GM19328 (cell line): ENCODE measurements around the gene YJEFN3.

Experiments
- ATAC-seq: cut with Tn5 transposase; IDR thresholded peaks from one replicate; pipeline ENCODE4 v1.9.1; 2021; ENCODE audit warnings: mild to moderate bottlenecking, moderate library complexity; ENCODE audit not compliant: unreplicated experiment

YJEFN3 gene

DNA sequence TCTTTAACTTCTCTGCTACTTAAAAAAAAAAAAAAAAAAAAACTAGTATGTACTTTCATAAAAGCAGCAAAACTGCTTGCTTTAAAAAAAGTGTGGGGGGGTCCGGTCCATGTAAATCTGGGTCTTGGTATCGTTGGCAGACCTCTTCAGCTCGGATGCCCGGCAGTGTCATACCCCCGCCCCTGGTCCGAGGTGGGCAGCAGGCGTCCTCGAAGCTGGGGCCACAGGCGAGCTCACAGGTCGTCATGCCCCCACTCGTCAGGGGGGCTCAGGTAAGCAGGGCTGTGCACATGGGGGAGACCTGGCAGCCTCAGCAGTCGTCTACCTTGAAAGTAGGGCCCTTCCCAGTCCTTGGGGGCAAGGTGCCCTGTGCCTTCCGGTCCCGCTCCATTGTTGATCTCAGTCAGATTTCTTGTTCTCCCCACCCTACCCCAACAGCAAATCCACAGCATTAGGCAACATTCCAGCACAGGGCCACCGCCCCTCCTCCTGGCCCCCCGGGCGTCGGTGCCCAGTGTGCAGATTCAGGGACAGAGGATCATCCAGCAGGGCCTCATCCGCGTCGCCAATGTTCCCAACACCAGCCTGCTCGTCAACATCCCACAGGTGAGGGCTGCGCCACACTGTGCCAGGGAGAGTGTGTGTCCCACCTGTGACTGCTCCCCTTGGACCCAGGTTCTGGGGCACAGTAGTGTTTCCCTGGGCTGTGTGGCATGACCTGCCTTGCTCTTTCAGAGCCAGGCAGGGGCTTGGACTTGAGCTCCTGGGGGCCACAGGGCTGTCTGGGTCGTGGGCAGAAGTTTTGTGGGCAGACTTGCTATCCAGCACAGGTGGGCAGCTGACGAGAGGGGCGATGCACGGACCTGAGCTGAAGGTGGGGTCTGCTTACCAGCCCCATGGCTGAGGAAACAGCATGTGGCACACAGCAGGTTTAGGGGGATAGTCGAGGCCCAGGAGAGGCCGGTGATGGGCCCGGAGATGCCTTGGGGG, 32.8 kb upstream of the YJEFN3 start:
- ATAC-seq = no peak

DNA sequence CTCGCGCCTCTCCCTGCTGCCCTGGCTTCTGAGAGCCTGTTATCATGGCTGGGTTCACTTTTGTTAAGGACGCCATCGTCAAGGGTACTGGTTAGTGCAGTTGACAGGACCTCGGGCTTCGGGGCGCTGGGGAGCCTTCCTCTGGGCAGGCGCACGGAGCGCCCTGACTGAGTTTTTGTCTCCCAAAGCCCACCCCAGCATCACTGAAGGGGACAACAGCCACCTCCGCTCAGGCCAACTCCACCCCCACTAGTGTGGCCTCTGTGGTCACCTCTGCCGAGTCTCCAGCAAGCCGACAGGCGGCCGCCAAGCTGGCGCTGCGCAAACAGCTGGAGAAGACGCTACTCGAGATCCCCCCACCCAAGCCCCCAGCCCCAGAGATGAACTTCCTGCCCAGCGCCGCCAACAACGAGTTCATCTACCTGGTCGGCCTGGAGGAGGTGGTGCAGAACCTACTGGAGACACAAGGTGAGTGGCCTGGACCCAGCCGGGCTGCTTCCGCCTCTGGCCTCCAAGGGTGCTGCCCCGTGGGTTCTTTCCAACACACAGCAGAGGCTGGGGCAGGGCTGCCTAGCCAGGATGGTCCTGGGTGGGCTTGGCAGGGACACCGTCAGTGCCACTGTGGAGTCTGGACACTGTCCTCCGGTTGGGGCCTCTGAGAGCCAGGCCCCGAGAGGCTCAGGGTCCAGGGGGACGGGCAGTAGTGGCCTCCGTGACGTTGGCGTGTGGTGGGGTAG, 30.3 kb upstream of the YJEFN3 start:
- no peak for ATAC-seq

DNA sequence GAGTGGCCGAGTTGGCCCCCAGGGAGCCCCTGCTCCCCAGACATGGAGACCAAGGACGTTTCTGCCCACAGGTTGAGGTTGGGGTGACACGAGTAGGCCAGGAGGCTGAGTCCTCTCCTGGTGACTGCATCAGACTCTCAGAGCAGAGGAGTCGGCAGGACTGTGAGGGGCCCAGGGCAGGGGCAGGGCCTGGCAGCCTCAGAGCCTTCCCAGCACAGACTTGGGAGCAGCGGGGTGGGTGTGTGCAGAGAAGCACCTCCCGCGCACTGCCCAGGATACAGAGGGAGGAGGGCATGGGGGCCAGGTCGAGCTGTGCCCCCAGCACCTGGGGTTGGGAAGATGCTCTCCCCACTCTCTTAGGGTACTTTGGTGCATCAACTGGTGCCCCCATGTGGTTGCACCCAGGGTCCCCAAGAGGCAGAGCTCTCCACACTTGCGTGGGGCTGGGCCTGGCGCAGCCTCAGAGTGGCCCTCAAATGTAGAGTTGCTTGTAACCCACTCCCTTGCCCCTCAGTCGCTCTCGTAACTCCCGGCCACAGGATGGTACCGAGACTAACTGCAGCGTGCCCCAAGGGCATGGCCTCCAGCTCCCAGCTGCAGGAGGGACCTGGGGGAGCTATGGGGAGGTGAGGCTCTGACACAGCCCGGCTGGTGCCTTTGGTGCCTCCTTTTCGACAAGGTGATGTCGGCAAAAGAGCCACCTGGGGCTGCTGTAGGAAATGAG, 29.3 kb upstream of the YJEFN3 start:
- no peak for ATAC-seq

DNA sequence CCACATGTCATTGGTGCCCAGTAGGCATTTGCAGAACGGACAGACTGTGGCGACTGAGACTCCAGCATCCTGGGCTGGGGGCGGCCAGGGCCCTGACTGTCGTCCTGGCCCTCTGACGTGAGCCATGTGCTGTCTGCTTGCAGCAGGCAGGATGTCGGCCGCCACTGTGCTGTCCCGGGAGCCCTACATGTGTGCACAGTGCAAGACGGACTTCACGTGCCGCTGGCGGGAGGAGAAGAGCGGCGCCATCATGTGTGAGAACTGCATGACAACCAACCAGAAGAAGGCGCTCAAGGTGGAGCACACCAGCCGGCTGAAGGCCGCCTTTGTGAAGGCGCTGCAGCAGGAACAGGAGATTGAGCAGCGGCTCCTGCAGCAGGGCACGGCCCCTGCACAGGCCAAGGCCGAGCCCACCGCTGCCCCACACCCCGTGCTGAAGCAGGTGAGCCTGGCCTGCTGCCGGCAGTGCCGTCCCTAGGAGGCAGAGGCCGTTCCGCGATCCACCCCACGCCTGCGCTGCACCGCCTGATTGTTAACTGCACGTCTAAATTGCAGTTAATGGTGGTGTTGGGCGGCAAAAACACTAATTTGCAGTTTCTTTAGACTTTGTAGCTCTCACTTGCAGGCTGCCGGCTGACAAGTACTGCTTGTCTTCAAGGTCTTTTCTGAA, 27.6 kb upstream of the YJEFN3 start:
- ATAC-seq = no peak

DNA sequence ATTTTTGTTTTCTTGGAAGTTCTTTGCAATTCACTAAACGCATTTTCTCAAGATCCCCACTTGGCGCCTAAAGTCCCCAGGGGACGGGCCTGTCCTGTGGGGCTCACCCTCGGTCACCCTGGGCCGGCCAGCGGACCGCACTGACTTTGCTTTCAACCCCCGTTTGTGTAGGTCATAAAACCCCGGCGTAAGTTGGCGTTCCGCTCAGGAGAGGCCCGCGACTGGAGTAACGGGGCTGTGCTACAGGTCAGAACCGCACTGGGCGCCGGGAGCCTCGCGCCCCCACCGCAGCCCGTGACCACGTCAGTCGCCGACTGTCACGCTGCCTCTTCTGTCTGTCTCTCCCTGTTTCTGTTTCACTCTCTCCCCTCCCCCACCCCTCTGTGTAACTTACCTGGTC, 26.9 kb upstream of the YJEFN3 start:
- ATAC-seq = no peak

DNA sequence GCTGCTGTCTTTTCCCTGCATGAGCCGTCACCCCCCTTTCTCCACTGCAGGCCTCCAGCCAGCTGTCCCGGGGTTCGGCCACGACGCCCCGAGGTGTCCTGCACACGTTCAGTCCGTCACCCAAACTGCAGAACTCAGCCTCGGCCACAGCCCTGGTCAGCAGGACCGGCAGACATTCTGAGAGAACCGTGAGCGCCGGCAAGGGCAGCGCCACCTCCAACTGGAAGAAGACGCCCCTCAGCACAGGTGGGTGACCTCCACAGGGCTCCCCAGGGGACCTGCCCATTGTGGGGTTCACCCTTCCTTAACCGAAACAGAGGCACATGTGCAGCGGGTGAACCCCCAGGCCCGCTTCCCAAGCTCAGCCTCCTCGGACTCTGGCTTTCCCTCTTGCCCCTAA, 26.4 kb upstream of the YJEFN3 start:
- ATAC-seq = no peak

DNA sequence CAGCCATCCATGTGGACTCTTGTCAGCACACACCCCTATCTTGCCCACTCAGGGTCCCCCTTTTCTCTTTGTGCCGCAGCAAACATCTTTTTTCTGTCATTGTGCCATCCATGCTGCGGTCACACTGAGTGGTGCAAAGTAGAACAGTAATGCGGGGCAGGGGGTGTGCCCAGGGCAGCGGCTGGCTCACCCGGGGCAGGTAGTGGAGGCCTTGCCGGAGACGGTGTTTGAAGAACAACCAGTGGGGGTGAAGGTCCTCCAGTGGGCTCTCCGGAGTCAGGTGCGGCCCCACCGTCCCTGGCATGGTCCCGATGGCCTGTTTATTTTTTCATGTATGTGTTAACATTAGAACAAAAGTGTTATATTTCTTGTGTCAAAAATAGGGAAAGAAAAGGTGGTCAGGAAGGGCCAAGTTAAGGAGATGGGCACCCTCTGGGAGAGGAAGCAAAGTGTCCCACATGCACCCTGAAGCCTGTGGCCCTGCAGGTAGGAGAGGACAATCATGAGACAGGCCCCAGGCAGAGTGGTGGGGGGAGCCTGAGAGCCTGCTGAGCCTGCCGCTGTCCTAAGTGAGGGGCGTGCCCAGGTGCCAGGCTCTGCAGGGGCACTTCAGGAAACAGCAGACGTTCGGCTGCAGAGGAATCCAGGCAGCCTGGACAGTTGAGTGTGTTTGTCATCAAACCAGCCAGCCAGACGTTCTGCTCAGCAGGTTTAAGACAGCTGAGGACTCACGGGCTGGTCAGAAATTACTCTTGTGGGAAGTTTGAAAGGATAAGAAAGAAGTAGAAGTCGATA, 25.7 kb upstream of the YJEFN3 start:
- ATAC-seq = no peak

DNA sequence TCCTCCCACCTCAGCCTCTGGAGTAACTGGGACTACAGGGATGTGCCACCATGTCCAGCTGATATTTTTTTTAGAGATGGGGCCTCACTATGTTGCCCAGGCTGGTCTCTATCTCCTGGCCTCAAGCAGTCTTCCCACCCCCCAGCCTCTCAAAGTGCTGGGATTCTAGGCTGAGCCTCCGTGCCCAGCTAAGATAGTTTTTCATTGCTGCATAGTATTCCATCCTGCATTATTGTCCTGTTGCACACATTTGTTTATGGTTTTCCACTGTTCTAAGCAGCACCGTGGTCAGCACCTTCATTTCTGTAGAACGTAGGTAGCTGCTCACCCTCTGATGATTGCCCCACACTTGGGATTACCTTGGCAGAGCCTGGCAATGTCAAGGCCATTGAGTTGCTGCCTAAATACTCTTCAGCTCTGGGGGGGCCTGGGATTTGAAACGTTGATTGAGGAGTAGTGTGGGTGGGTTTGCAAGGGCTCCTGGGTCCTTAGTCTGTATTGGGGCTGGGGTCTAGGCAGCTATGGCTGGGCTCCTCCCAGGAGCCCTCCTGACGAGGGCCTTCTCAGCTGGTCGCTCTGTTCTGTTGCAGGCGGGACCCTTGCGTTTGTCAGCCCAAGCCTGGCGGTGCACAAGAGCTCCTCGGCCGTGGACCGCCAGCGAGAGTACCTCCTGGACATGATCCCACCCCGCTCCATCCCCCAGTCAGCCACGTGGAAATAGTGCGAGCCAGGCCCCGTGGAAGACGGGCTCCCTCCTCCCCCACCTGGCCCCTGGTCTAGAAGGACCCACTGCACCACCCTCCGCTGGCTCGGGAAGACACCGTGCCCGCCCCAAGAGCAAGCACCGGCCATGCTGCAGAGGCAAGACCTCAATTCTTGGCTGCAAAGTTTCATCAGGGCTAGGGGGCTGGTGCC, 23.7 kb upstream of the YJEFN3 start:
- ATAC-seq = no peak

DNA sequence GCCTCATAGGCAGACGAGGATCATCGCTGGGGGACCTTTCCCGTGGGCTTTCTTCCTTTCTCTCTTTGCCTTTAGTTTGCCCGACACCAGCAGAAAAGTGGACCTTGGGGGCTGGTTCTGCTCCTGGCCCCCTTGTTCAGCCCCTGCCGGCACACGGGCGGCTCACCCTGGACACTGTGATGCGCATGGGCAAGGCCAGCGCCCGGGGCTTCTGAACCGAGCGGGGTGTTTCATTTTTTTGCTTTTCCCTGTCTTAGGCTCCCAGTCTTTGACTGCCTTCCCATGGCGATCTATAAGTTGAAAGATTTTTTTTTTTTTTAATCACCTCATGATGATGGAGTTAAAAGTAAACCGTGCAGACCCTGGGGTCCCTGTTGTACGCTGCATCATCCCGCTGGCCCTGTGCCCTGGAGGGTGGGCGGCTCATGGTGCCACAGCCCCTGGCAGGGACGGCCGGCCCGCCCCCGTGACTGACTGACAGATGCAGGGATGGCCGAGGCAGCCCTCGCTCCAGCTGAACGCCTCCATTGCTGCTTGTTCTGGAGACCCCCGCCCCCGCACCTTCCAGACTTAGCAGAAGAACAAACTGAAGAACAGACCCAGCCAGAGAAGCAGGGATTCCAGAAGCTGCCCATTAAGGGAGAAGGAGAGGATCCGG, 22.9 kb upstream of the YJEFN3 start:
- ATAC-seq = no peak

DNA sequence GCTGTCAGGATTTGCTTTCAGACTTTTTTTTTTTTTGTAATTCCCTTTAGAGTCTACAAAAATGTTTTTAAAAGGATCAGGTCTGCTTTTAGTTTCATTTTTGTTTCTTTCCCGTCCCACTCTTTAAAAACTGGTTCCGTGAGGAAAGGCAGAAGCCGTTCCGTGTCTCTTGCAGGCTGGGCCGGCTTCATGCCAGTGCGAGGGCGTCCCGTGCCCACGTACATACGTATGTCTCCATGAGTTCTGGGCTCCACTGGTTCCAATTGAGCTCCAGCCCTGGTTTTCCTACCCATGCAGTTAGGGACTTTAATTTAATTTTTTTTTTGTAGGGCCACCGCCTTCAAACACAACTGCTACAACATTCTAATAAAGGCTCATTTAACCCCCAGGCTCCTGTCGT, 22.1 kb upstream of the YJEFN3 start:
- no peak for ATAC-seq

DNA sequence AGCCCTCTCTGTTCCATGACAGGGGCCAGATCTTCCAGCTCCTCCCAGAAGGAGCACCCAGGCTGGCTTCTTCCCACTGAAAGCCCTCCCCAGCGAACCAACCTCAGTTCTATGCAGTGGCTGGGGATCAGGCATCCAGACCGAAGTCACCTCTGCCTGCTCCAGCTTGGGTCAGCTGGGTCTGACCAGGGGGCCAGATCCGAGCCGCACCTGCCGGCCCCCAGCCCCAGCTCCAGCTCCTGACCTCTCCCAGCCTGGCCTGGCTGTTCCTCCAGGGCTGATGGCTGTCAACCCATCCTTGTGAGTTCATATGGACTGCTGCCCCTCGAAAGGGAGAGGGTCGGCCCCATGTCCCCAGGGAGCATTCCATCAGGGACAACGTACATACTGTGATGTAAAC, 21.4 kb upstream of the YJEFN3 start:
- no peak for ATAC-seq

DNA sequence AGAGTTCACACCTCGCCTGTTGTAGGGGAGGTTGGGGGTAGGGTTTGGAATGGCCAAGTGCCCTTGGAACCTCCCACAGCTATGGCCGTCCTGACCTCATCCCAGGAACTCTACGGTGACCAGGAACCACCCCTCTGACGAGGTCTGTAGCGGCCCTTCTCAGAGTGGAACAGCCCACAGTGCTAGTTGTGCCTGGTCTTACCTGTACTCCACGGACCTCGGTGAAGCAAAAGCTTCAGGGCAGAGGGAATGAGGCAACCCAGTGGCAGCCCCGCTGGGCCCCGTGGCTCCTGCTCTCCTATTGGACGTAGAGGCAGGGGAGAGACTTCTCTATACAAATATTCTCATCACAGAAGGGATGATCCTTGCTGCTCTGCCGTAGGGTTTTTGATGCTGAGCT, 20.5 kb upstream of the YJEFN3 start:
- ATAC-seq = no peak

DNA sequence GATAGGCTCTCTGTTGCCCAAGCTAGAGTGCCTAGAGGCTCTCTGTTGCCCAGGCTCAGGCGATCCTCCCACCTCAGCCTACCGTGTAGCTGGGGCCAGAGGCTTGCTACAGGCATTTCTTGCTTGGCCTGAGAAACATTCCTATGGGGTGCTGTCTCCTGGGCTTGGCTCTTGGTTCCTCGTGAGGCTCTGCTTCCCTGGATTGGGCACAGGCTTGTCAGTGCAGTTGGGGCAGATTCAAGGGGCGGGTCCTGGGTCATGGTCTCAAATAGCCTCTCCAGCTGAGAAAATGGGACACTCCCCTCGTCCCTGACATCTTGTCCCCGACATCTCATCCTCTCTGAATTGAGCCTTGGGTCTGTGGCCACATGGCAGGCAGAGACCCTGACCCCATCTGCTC, 18.3 kb upstream of the YJEFN3 start:
- ATAC-seq = no peak

DNA sequence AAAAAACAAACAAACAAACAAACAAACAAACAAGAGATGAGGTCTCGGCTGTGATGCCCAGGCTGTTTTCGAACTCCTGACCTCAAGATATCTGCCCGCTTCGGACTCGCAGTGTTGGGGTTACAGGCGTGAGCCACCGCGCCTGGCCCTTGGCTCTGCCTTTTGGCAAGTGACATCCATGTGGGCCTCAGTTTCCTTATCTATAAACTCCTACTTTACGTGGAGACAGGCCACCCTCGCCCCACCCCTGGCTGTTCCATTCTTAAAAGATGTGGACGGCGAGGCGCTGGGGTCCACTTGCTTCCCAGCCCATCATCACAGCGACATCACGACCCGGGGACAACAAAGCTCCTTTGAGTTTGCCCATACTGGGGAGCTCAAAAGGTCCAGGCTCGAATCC, 15.0 kb upstream of the YJEFN3 start:
- ATAC-seq = no peak

DNA sequence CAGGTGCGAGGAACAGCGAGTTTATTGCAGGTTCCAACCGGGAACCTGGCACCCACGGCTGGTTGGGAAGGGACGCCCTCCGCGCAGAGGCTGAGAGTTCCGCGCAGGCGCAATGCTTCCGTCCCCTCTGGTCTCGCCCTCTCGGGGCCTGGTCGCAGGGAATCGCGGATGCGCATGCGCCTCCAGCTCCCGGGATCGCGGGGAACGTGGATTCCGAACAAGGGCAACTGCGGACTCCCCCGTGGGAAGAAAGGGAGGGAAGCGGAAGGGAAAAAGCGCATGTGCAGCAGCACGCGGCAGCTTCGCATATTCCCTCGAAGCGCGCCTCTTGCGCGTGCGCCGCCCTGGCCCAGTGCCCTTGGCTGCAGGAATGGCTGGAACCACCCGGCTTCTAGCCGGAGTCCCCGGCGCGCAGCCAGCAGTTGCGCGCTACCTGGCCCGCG, 14.5 kb upstream of the YJEFN3 start:
- no peak for ATAC-seq

DNA sequence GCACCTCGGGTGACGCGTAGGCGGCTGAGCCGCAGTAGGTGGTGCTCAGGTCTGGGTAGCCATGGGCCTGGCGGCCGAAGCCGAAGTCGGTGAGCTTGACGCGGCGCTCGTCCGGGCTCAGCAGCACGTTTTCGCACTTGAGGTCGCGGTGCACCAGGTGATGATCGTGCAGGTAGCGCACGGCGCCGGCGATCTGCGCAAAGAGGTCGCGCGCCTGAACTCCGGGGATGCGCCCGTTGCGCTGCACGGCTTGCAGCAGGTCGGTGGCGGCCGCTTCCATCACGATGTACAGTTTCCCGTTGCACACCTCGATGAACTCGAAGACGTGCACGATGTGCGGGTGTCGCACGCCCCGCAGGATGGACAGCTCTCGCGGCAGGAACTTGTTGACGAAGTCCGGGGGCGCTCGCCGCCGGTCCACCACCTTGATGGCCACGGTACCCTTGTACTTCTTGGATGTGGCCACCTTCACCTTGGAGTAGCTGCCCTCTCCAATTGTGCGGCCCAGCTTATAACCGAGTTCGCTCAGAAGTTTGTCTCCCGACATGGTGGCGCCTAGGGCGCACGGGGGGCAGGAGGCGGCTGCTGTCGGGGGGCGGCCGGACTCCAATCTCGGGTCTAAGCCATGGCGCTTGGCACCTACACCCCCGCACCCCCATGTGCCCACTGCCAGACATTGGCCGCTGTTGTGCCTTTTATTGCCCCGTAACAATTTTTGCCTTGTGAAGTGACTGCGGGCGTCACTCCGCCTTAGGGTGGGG, 13.7 kb upstream of the YJEFN3 start, which contains the start of gene TSSK6:
TSS of gene TSSK6 (minus strand) at position 668 of the 761 bp plus-strand sequence. CDS start at position 547, 121 bp downstream.
- ATAC-seq = no peak

DNA sequence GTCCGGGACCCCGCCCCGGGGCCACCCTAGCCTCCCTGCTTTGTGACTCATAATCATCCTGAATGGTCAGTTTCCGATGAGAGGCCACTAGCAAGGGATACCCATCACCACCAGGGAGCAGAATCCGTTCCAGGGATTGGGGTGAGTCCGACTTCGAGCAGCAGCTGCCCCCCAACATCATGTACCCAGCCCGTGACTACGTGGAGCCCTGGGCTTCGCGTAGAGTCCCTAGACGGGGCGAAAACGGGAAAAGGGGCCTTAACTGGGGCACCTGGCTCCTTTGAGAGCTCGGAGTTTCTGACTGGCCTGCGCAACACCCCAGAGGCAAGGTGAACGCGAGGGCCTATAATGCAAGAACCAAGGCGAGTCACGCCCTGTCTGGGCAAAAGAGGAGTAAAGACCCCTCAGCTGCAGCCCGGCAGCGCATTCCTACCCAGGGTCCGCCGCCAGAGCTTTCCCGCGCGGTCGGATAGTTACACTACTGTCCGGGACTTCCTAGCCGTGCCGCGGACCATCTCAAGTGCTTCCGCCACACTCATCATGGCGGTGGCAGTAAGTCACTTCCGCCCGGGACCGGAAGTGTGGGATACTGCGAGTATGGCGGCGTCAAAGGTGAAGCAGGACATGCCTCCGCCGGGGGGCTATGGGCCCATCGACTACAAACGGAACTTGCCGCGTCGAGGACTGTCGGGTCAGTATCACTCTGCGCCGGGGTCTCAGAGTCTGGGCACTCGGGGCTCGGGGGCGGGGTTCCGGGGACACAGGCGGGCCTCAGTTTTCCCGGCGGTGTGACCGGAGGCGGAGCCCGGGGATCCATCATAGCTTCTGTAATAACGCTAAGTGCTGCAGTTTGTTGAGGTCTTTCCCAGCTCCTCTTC, 12.8 kb upstream of the YJEFN3 start, which contains the start of gene NDUFA13:
TSS of gene NDUFA13 (plus strand) at position 584 of the 878 bp plus-strand sequence. CDS start at position 598, 14 bp downstream.
- ATAC-seq = peak; percentile 86
